Measurements from ENCODE around the gene TDO2.
"Not testable (repeated sequence)": the region's sequence is repeated elsewhere in the genome, so short reads cannot be mapped to it uniquely, and the experiment has no call there.

TDO2 gene

DNA sequence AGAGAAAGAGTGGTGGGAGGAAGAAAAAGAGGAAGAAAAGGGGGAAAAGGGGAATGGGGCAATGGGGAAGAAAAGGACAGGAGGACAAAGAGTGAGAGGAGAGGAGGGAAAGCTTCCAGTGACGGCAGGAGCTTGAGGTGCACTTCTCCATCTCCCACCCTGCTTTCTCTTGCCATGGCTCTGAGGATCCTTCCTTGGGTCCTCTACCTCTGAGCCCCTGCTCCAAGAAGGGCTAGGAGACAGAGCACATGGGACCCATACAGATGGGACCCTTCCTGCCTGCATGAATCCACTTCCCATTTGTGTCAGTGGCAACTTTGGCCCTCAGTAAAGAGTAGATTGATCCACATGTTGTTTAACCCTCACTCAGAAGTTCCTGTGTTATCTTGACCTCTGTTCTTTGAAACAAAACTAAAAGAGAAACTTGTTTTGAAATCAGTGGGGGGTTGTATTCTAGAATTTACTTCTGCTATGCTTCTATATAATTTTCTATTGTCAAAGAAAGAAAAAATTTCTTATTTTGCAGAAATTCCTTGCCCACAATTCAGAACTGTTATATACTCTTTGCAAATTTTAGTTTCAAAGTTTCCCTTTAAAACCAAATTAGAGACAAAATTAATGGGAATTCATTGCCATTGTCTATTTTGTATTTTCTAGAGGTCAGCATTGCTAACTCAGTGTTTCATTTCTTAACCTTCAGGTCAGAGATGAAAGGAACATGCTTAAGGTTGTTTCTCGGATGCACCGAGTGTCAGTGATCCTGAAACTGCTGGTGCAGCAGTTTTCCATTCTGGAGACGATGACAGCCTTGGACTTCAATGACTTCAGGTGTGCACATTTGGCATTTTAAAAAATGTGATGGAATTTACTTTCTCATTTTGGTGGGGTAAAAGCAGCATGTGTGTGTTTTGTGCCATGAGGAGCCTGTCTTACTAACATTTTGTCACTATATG lies 5.0 kb downstream of the TDO2 start:
- DNase-seq = no peak

DNA sequence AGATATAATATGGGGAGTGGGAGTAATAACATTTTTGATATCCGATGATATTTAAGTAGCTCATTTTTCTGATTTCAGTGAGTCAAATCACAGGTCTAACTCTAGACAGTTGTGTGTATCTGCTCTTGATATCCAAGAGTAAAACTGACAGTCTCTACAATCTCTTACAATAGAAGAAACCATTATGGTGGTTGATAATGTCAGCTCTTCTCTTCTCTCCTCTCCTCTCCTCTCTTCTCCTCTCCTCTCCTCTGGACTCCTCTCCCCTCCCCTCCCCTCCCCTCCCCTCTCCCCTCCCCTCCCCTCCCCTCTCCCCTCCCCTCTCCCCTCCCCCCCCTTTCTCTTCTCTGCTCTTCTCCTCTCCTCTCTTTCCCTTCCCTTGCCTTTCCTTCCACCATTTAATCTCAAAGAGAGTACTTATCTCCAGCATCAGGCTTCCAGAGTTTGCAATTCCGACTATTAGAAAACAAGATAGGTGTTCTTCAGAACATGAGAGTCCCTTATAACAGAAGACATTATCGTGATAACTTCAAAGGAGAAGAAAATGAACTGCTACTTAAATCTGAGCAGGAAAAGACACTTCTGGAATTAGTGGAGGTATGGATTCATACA lies 6.2 kb downstream of the TDO2 start:
- no peak for DNase-seq

DNA sequence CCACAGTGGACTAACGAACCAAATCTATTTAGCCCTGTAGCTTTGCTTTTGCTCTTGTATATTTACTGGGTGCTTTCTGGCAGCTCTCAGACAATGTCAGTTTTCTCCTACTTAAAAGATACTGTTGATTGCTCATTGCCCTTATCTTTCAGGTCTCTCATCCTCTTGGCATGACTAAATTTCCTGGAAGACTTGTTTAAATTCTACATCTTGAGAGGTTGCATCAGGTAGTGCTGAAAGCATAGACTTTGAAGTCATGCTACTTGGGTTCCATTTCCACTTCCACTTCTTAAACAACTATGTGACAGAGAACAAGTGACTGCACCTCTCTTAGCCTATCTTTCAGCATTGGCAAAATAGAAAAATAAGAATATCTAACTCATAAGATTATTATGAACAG lies 8.4 kb downstream of the TDO2 start:
- DNase-seq = no peak

DNA sequence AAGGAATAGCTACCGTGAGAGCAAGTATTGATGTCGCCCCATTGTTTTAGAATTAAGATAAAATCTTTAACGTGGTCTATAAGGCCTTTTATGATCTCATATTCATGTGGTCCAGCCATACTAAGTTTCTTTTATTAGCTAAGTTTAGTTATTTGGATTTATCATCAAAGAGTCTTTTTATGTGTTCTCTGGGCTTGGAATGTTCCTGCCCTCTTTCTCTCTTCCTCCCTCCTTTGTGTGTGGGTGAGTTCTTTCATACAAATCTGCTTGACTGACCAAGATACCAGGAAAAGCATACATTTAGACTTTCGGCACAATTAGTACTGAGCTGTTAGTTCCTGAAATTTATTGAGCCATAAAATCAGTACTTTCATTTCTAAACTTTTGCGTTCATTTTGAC lies 11.3 kb downstream of the TDO2 start:
- no peak for DNase-seq

DNA sequence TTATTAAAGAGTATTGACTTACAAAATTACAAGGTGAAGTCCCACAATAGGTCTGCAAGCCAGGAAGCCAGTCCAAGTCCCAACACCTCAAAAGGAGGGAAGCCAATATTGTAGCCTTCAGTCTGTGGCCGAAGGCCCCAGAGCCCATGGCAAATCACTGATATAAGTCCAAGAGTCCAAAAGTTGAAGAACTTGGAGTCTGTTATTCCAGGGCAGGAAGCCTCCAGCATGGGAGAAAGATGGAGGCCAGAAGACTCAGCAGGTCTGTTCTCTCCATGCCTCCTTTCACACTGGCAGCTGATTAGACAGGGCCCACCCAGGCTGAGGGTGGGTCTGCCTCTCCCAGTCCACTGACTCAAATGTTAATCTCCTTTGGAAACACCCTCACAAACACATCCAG lies 18.1 kb downstream of the TDO2 start:
- no peak for DNase-seq

DNA sequence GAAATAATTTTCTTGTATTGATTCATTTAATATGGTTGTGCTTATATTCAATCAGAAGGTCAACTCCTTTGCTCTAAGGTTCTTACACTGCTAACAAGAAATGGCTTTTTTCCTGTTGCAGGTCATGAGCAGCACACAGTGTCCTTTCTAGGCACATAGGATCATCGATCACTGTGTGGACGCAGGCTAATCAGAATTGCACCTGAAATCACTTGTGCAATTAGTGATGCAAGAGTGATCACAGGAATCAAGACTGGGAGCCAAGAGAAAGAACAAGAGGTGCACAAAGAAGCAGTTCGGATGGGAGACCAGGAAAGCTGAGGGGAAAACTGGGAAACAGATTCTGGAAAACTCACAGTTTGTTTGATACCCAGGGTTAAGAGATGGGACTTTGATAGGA lies 21.1 kb downstream of the TDO2 start:
- no peak for DNase-seq

DNA sequence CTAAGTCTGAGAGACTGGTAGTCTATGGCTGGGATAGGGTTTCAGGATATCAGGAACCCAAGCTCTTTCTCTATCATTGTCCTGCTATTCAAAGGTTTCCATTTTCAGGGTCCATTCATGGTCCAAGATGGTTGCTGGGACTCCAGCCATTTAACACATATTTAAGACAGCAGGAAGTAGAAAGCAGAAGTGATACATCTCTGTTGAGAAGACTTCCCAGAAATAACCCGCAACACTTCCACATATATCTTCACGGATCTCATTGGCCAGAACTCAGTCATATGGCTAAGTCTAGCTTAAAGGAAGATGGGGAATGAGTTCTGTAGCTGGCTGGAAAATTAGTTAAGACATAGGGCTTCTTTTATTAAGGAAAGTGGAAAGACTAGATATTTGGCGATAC lies 26.3 kb downstream of the TDO2 start:
- no peak for DNase-seq

DNA sequence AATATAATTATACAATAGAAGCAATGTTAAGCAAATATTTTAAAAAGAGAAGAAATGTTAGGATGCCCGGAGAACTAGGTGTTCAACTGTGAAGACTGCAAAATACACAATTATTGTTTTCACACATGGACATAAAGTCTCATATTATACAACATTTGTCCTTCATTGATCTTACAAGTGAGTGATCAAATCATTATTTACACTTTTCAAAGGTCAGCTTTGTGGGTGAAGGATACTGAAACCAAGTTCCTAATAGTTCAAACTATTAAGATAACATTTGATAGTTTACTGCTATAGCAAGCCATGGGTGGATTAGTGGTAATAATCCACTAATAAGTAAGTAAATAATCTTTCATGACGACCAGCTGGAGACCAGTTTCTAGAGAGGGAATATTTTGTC lies 26.8 kb downstream of the TDO2 start:
- DNase-seq = no peak

DNA sequence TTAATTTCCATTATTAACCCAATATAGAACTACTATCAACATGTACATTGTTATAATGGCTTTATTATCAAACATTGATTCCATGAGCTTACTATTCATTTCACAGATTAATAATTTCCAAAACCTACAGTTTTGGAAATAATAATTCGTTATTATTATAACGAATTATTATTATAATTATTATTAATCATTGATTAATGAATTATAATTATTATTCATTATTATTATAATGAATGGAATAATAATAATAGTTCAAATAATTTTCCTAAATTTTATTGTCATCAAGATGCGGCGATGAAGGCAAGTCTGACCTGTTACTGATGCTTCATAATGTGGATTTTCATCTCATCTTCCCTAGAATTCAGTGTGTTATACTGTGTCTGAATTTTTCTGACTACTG lies 28.1 kb downstream of the TDO2 start:
- DNase-seq = no peak

DNA sequence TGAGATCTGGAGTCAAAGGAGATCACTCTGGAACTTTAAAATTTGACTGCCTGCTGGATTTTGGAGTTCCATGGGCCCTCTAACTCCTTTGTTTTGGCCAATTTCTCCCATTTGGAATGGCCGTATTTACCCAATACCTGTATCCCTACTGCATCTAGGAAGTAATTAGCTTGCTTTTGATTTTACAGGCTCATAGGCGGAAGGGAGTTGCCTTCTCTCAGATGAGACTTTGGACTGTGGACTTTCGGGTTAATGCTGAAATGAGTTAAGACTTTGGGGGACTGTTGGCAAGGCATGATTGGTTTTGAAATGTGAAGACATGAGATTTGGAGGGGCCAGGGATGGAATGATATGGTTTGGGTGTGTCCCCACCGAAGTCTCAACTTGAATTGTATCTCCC lies 31.1 kb downstream of the TDO2 start:
- DNase-seq = not testable (repeated sequence)

DNA sequence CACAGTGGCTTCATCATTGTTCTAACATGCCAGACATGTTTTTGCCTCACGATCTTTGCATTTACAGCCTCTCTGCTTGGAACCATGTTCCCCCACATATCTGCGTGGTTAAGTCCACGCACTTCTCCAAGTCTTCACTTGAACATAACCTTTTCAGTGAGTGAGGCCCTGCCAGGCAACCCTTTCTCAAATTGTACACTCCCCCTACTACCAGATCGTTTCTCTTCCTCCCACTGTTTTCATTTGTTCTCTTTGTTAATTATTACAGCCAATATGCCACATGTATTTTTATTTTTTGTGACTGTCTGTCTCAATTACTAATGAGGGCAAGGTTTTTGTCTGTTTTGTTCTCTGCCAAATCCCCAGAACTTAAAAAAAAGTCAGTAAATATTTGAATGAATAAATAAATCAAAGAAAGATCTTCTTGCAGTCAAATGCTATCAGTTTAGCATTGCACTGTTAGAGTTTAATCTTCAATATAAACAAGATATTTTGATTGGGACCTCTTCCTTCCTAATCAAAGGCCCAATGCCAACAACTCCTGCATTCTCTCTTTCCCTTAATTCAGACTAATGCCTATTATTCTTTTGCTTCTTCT lies 32.0 kb downstream of the TDO2 start:
- no peak for DNase-seq

DNA sequence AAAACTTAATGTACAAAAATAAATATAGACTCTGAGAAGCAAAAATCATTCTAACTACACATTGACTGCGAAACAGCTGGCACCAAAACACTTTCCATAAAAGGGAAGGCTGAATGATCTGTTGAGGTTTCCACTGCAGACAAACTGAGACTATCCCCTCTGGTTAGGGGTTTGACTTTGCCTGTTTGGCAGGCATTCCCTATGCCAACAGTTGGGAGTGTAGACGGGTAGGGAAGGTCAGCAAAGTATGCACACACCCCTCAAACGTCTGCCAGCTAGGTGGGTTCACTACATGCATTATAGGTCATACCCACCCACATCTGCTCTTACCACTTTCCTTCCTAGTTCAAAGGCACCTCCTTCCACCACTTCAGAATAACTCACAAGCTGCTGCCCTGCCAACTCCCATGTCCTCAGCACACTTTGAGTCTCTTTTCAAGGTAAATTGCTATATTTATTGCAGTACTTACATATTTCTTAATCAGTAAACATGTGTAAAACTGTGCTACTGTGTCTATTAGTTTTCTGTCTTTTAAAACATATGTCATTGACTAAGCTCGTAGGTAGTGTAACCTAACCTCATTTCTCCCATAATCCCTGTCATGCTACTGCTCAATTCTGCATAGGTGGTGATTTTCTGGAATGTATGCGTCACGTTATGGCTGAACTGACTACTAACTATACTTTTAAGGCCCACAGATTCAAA lies 37.7 kb downstream of the TDO2 start:
- DNase-seq = no peak

DNA sequence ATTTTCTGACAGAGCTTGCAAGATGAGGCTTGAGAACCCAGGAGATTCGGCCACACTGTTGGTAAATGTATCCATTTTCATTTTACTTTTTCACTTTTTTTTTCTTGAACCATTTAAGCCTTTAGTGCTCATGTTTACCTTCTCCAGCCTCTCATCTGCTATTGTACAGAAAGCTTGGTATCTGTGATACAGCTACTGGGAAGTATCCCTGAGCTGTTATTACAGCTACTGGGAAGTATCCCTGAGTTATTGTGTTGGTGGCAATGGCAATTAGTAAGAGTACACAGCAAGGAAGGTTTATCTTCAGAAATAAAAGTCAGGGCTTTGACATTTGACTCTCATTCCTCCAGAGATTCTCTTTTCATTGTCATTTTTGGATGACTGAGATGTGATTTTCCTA lies 38.3 kb downstream of the TDO2 start:
- DNase-seq = no peak

DNA sequence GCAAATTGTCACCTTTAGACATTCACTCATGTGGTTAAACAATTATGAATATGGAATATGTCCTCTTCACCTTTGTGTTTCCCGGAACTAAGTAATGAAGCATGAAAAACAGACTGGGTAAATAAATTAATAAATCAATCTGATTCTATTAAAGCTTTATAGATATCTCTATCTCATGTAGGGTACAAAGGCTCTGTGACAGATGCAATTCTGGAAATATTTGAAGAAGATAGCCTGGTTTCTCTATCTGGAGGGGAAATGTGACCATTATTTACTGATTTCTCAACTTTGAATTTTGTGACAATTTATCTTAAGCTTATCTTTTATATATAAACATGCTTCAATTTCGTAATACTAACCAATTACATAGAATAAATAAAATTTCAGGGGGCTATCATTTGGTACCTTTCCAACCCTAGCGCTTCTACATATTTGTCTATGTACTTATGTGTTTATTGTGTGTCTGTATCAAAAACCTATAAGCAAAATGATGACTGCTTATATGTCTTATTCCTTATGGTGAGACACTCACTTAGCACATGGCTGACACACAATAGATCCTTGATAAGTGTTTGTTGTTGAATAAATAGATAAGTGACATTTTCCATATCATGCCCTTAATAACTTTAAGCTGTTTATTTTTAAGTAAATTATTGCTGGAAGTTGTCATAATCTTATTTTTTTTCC lies 40.3 kb downstream of the TDO2 start:
- no peak for DNase-seq

DNA sequence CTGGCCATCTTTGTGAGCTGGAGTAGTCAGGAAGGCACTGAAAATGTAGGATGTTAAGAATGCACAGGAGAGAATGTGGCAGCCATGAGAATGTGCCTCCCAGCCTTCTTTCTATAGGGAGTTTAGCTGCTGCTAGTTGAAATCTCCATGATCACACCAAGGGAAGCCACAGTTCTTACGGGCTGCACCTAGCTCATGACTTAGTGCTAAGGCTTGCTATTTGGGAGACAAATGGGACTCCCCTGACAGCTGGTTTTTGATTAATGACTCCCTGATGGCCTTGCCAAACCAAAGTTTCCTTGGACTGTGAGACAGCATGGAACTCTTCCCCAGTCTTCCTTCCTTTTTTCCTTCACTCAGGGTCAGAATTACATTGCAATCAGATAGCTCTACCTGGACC lies 41.0 kb downstream of the TDO2 start:
- DNase-seq = no peak

DNA sequence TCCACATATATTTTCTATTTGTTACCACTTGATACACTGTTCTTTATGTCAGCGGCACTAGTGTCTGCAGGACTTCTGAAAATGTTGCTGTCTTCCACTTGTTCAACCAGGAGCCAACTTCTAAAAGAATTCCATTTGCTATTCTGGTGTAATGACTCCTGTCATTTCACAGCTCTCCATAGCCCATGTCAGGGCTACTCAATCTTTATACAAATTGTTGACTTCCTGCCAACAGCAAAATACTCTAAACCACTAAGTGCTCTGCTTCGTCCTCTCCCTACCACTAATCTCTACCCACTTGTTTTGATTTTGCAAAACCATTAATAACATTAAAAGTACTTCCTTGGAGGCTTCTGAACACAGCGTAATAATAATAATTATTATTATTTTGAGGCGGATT lies 43.0 kb downstream of the TDO2 start:
- DNase-seq = no peak

DNA sequence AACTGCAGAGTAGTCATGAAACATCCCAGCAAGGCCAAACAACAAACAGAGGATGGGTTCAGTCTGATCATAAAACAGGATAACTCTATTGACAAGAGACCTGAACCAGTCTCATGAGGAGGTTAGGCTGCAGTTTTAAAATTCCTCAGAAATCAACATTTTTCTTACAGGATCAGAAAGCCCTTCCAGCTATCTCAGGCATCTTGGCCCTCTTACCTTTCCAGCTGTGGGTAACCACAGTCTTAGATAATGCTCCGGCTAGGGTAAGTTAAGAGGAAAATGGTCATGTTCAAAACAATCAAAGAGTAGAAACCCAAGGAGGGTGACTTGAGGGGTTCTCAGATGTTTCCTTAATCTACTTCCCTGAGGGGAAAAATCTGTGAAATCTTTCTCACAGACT lies 45.0 kb downstream of the TDO2 start:
- DNase-seq = no peak

DNA sequence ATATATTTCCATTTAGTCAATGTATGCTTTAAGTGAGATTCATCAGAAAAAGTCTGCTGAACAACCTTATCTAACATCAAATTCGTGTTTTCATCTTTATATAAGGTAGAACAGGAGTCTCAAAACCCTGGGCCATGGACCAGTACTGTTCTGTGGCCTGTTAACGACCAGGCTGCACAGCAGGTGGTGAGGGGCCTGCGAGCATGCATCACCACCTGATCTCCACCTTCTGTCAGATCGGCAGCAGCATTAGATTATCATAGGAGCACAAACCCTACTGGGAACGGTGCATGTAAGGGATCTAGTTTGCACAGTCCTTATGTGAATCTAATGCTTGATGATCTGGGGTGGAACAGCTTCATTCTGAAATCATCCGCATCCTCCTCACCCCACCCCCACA lies 47.0 kb downstream of the TDO2 start:
- no peak for DNase-seq

DNA sequence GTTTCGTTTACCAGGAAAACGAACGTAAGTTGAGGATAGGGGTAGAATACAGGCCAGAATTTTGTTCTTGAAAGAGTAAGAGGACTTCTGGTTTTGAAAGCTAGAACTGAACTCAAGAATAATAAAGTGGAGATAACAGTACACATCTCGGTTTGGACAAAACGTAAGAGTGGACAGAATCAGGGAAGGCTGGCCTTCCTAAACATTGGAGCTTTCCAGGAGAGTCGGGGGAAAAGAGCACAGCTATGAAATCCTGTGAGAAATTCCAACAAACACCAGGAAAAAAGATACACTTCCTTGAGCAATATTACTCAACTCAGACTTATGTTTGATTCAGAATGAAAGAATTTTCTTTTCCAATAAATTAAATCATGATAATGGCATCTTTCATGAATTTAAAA lies 49.0 kb downstream of the TDO2 start:
- no peak for DNase-seq

DNA sequence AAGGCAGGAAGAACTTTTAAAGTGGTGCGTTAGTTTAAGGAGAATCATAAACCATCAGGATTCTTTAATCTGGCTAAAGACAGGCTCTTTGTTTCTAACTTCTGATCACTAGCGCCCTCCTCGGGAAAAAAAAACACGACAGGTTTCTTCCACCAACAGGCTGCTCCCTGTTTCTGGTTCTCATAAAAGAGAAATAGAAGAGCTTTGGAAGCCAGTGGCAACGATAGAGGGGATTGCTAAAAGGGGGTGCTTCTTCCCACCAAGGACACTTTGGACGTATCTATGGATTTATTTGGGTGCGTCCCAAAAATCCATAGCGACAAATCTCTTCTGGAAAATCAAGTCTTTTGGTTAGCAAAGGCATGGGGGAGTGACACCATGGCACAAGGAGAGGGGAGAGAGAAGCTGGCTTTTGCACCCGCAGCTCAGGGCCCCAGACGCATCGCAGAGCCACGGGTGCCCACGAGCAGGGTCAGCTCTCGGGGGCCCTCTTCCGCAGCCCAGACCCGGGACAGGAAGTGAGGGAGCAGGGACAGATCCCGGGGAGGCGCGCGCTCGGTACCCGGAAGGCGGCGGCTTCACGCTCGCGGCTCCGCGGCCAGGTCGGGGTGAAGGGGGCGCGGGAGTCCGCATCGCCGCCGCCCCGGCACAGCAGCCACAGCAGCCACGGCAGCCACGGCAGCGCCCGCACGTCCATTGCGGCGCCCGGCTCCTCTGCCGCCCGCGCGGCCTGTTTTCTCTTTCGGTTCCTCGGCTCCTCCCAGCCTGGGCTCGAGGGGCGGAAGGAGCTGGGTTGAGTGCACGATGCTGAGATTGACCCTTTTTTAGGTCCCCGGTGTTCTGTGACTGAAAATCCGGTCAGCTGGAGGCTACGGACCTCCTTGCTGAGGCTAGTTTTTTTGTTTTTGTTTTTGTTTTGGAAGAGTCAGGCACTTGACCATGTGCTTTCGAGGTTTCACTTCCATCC lies 49.9 kb downstream of the TDO2 start, which contains the start of gene CTSO:
Gene CTSO, minus strand, starts transcription at position 716 of the 967 bp plus-strand sequence. Its CDS starts 19 bp downstream, at position 697.
- peak; percentile 80 for DNase-seq

DNA sequence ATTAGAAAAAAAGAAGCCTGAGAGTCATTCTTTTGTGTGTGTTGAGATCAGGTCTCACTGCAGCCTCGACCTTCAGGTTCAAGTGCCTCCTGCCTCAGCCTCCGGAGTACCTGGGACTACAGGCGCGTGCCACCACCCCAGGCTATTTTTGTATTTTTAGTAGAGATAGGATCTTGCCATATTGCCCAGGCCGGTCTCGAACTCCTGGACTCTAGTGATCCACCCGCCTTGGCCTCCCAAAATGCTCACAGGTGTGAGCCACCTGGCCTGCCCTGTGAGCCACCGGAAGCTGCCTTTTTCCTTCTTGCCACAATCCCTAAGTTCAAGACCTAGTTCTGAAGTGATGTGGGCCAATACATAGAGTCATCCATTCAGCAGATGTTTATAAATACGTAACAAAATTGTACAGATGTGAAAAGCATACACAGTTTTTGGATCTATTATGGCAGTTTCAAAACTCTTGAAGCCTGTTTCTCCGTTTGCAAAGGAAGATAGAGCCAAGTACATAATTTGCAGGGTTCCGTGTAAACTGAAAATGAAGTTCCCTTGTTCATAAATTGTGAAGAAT lies 50.7 kb downstream of the TDO2 start:
- no peak for DNase-seq
